ENCODE data around the gene GART.

Gene GART

DNA sequence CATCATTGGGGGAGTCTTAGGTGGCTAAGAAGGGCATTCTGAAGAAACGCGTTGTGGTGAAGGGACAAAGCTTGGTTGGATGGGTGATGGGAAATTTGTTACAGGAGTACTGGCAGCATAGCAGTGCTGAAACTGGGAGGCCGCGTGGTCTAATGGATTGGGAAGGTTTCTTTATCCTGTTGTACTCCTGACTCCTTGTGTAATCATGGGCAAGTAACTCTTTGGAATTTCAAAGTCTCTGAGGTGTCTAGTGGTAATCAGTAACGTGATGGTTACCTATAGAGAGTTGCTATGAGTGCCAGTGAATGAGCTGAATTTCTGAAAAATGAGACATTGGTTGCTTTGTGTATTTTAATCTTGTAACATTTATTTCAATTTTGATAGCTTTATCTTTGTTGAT is 28.1 kb upstream of the GART start:
- Histone ChIP-seq H3K4me2 (no peak overlapping the region), H3K4me1 (no peaks in the 10 kb centered on the region), H3K4me3 (no peak overlapping the region), H3K27ac (no peak overlapping the region), H4K20me1 (peaks cover 84% of the 10 kb centered on the region), H3K27me3 (no peaks in the 10 kb centered on the region), H3K36me3 (peaks cover 78% of the 10 kb centered on the region), H3K9ac (no peak overlapping the region), H3K9me3 (no peaks in the 10 kb centered on the region)
- TF ChIP-seq Cebpa-rat (IDR thresholded peaks at IDR 0.05), result no peak

DNA sequence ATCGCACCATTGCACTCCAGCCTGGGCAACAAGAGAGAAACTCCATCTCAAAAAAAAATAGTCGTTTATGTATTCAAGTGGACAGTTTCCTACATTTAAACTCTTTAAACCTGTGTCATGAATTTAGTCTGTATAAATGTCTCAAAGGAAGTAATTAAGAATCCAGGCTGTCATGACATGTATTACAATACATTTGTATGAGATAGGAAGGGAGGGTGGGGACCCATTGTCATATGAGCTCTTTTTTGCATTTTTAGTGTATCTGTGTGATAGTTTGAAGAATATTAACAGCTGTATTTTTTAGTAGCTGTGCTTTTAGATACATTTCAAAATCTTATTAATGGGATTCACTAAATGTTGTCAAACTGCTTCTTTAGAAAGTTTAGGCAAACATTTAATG is 26.5 kb upstream of the GART start:
- Histone ChIP-seq H3K9ac (no peak overlapping the region), H3K27me3 (no peaks in the 10 kb centered on the region), H3K4me2 (no peak overlapping the region), H3K9me3 (no peaks in the 10 kb centered on the region), H4K20me1 (peaks cover 85% of the 10 kb centered on the region), H3K27ac (no peak overlapping the region), H3K36me3 (peaks cover 75% of the 10 kb centered on the region), H3K4me3 (no peak overlapping the region), H3K4me1 (no peaks in the 10 kb centered on the region)
- TF ChIP-seq Cebpa-rat (IDR thresholded peaks at IDR 0.05), result no peak

DNA sequence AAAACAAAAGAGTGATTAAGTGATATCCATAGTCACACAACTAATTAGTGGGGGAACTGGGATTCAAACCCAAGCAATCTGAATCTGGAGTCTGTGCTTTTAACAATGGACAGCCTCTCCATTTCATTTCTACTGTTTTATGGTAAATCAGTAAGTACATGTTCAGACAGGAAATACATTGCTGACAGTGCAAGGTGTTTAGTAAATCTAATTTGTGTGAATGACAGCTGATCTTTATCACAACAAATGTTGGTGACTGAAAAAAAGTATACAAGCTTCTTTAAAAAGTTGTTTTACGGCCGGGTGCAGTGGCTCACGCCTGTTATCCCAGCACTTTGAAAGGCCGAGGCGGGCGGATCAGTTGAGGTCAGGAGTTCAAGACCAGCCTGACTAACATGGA is 26.0 kb upstream of the GART start:
- Histone ChIP-seq H3K4me1 (no peaks in the 10 kb centered on the region), H3K9me3 (no peaks in the 10 kb centered on the region), H3K4me2 (no peak overlapping the region), H3K27ac (no peak overlapping the region), H3K4me3 (no peak overlapping the region), H3K36me3 (peaks cover 70% of the 10 kb centered on the region), H3K27me3 (no peaks in the 10 kb centered on the region), H3K9ac (no peak overlapping the region), H4K20me1 (peaks cover 85% of the 10 kb centered on the region)
- no peak for TF ChIP-seq Cebpa-rat (IDR thresholded peaks at IDR 0.05)

DNA sequence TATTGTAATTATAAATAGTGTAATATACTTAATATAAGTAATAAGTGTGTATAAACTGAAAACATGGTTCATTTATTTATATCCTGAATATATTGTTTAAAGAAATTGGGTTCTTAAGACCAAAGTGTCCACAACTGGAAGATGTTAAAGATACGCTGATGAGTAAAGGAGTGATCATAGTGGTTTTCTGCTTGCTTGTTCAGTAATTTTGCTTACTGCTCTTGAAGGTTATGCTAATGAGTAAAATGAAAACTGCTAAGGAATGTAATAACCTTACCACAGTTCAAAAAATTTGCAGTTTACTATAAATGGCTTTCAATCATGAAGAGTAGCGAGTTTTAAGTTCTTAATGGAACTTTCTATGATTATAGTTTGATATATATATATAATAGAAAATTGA is 24.6 kb upstream of the GART start:
- H3K9me3 ChIP-seq, result no peaks in the 10 kb centered on the region
- TF ChIP-seq Cebpa-rat (IDR thresholded peaks at IDR 0.05), result no peak
- H3K27me3 ChIP-seq, result no peaks in the 10 kb centered on the region
- H3K4me2 ChIP-seq, result no peak overlapping the region
- H3K4me1 ChIP-seq, result no peaks in the 10 kb centered on the region
- peaks cover 87% of the 10 kb centered on the region for H4K20me1 ChIP-seq
- H3K27ac ChIP-seq, result no peak overlapping the region
- H3K36me3 ChIP-seq, result peaks cover 69% of the 10 kb centered on the region
- no peak overlapping the region for H3K9ac ChIP-seq
- H3K4me3 ChIP-seq, result no peak overlapping the region

DNA sequence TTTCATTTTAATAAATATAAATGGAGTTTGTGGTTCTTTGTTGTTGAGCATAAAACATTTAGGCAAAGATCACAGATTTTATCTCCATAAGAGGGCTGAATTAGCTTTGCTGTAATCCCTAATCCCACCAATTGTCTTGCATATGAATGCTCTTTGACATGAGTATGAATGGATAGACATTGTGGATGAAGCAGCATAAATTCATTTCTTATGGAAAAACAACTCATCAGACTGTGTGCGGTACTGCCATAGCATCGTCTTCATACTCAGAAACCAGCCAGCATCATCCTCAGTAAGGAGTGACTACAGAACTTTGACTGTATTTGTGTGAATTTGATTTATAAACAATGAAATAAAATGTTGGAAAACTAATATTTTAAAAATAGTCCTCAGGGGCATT is 20.5 kb upstream of the GART start:
- no peaks in the 10 kb centered on the region for H3K4me1 ChIP-seq
- no peak for TF ChIP-seq Cebpa-rat (IDR thresholded peaks at IDR 0.05)
- H3K27me3 ChIP-seq, result no peaks in the 10 kb centered on the region
- no peak overlapping the region for H3K27ac ChIP-seq
- H3K4me2 ChIP-seq, result no peak overlapping the region
- peaks cover 89% of the 10 kb centered on the region for H4K20me1 ChIP-seq
- peaks cover 76% of the 10 kb centered on the region for H3K36me3 ChIP-seq
- H3K4me3 ChIP-seq, result no peak overlapping the region
- H3K9me3 ChIP-seq, result no peaks in the 10 kb centered on the region
- H3K9ac ChIP-seq, result no peak overlapping the region

DNA sequence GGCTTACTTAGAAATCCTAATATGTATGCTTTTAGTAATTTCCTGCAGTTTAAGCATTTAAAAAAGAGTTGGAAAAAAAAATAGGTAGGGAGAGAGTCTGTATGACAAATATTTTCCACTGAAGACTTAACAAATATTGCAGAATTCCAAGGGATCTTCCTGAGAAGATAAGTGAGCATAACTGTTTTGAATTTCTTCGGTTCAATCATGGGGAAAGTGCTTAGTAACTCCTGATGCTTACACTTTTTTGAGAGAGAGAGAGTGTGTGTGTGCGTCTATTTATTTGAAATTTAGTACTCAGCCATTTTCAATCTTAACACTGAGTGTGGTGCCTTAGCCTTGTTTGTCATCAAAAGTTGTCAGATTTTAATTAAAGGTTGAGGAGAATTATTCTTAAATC is 19.5 kb upstream of the GART start:
- no peak for TF ChIP-seq Cebpa-rat (IDR thresholded peaks at IDR 0.05)
- no peaks in the 10 kb centered on the region for H3K9me3 ChIP-seq
- peaks cover 98% of the 10 kb centered on the region for H4K20me1 ChIP-seq
- no peaks in the 10 kb centered on the region for H3K4me1 ChIP-seq
- H3K4me3 ChIP-seq, result no peak overlapping the region
- H3K27me3 ChIP-seq, result no peaks in the 10 kb centered on the region
- H3K27ac ChIP-seq, result no peak overlapping the region
- H3K4me2 ChIP-seq, result no peak overlapping the region
- no peak overlapping the region for H3K9ac ChIP-seq
- peaks cover 80% of the 10 kb centered on the region for H3K36me3 ChIP-seq

DNA sequence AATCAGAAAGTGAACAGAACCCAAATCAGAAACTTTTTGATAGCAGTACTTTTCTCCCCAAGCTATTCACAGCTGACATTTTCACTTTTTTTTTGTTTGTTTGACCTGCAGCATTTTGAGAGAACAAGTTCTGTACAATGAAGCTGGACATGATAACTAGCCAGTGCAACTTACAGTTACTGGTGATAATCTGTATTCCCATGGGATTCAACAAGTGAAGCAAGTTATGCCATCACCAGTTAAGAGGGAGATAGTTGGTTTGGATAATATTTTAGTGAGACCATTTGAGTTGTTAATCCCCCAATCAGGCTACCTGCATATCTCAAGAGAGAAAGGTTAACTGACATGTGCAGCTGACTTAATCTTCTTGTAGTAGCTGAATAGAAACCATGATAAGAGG is 19.0 kb upstream of the GART start:
- no peak overlapping the region for H3K9ac ChIP-seq
- H3K27ac ChIP-seq, result no peak overlapping the region
- H3K4me1 ChIP-seq, result no peaks in the 10 kb centered on the region
- no peaks in the 10 kb centered on the region for H3K9me3 ChIP-seq
- H3K36me3 ChIP-seq, result peaks cover 84% of the 10 kb centered on the region
- H3K4me2 ChIP-seq, result no peak overlapping the region
- TF ChIP-seq Cebpa-rat (IDR thresholded peaks at IDR 0.05), result no peak
- H3K27me3 ChIP-seq, result no peaks in the 10 kb centered on the region
- H4K20me1 ChIP-seq, result peaks cover 100% of the 10 kb centered on the region
- H3K4me3 ChIP-seq, result no peak overlapping the region

DNA sequence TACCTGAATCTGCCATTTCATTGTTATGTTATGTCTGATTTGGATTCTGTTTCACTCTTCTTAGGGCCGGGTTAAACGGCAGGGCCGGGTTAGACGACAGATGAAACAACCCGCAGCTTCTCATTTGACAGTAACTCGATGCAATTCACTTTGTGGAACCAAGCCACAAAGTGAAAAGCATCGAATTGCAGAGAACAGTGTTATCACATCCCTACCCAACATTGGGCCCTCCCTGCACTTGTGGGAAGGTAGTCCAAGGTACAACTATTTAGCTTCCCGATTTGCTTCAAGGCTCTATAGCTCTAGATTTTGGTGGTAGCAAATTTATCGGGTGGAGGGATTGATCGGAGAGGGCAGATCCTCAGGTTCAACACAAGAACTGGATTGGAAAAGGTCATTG is 17.9 kb upstream of the GART start:
- Histone ChIP-seq H3K36me3 (peaks cover 91% of the 10 kb centered on the region), H3K4me1 (no peaks in the 10 kb centered on the region), H4K20me1 (peaks cover 100% of the 10 kb centered on the region), H3K9ac (no peak overlapping the region), H3K27ac (no peak overlapping the region), H3K27me3 (no peaks in the 10 kb centered on the region), H3K9me3 (no peaks in the 10 kb centered on the region), H3K4me3 (no peak overlapping the region), H3K4me2 (no peak overlapping the region)
- no peak for TF ChIP-seq Cebpa-rat (IDR thresholded peaks at IDR 0.05)

DNA sequence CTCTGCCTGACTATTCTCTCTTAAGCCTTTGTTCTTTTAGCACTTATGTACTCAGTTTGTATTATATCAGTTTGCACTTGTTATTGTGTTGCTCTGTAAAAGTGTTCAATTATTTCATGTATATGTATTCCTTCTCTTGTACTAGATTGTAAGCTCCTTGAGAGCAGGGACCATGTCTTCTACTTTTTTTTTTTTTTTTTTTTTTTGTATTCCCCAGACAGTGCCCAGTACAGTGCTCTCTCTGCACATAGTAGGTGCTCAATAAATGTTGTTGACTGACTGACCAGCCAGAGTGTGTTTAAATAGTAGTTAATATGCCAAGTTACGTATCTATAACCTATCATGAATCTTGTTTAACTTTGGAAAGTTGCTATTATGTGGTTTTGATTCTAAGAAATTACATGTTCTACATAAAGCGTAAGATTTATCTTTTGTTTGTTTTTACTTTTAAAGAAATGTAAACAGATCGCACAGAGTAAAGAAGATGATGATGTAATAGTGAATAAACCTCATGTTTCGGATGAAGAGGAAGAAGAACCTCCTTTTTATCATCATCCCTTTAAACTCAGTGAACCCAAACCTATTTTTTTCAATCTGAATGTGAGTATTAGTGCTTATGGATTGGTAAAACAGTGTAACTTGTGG is 17.0 kb upstream of the GART start:
- no peaks in the 10 kb centered on the region for H3K27me3 ChIP-seq
- H3K4me1 ChIP-seq, result no peaks in the 10 kb centered on the region
- H3K4me2 ChIP-seq, result no peak overlapping the region
- peaks cover 92% of the 10 kb centered on the region for H3K36me3 ChIP-seq
- no peak overlapping the region for H3K9ac ChIP-seq
- no peak overlapping the region for H3K27ac ChIP-seq
- H4K20me1 ChIP-seq, result peaks cover 100% of the 10 kb centered on the region
- no peak for TF ChIP-seq Cebpa-rat (IDR thresholded peaks at IDR 0.05)
- H3K9me3 ChIP-seq, result no peaks in the 10 kb centered on the region
- no peak overlapping the region for H3K4me3 ChIP-seq

DNA sequence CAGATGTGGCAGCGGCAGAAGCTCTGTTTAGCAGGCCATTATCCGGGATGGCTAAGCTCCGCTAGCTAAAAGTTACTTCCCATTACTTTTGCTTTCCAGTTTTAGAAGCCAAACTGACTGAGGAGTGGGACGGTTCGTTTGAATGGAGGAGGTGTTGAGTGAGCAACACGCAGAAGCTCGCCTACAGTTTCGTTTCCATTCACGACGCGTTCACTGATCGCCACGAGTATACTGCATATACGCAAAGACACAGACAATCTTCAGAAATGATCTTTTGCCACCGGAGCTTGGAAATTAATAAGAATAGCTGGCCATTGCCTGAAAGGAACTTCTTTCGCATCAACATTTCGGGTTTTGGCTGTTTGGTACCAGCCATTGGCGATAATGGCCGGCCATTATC is 15.5 kb upstream of the GART start:
- Histone ChIP-seq H4K20me1 (peaks cover 100% of the 10 kb centered on the region), H3K4me3 (no peak overlapping the region), H3K9ac (no peak overlapping the region), H3K4me1 (no peaks in the 10 kb centered on the region), H3K27ac (no peak overlapping the region), H3K36me3 (peaks cover 99% of the 10 kb centered on the region), H3K27me3 (no peaks in the 10 kb centered on the region), H3K4me2 (no peak overlapping the region), H3K9me3 (no peaks in the 10 kb centered on the region)
- no peak for TF ChIP-seq Cebpa-rat (IDR thresholded peaks at IDR 0.05)

DNA sequence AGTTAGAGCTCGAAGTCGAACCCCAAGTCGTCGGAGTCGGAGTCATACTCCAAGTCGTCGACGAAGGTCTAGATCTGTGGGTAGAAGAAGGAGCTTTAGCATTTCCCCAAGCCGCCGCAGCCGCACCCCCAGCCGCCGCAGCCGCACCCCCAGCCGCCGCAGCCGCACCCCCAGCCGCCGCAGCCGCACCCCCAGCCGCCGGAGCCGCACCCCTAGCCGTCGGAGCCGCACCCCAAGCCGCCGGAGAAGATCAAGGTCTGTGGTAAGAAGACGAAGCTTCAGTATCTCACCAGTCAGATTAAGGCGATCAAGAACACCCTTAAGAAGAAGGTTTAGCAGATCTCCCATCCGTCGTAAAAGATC is 13.0 kb upstream of the GART start:
- Histone ChIP-seq H3K9ac (no peak overlapping the region), H3K27me3 (no peaks in the 10 kb centered on the region), H3K9me3 (no peaks in the 10 kb centered on the region), H4K20me1 (peaks cover 100% of the 10 kb centered on the region), H3K4me1 (no peaks in the 10 kb centered on the region), H3K4me3 (no peak overlapping the region), H3K36me3 (peaks cover 100% of the 10 kb centered on the region), H3K4me2 (no peak overlapping the region), H3K27ac (no peak overlapping the region)
- no peak for TF ChIP-seq Cebpa-rat (IDR thresholded peaks at IDR 0.05)
